Measurements from ENCODE around the gene RCAN2. TPM values are rescaled to one million over a fixed set of nuclear protein-coding genes. Genes with fewer than 3 reads are reported as not detected.
A peak's percentile ranks its signal among the peaks of the same experiment; 100 is the strongest.

Gene RCAN2
- total RNA-seq, 2 donors from 2014 or later, result 96.5 to 210 TPM

- Histone ChIP-seq H3K27me3 (no peaks in the 10 kb centered on the region), H3K9me3 (no peaks in the 10 kb centered on the region), H3K36me3 (no peaks in the 10 kb centered on the region), H3K27ac (no peak overlapping the region), H3K4me1 (peaks cover 0 to 35% of the 10 kb centered on the region in 2 donors), H3K4me3 (no peak overlapping the region)
- TF ChIP-seq, protein P1, sequence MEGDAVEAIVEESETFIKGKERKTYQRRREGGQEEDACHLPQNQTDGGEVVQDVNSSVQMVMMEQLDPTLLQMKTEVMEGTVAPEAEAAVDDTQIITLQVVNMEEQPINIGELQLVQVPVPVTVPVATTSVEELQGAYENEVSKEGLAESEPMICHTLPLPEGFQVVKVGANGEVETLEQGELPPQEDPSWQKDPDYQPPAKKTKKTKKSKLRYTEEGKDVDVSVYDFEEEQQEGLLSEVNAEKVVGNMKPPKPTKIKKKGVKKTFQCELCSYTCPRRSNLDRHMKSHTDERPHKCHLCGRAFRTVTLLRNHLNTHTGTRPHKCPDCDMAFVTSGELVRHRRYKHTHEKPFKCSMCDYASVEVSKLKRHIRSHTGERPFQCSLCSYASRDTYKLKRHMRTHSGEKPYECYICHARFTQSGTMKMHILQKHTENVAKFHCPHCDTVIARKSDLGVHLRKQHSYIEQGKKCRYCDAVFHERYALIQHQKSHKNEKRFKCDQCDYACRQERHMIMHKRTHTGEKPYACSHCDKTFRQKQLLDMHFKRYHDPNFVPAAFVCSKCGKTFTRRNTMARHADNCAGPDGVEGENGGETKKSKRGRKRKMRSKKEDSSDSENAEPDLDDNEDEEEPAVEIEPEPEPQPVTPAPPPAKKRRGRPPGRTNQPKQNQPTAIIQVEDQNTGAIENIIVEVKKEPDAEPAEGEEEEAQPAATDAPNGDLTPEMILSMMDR (IDR thresholded peaks at IDR 0.05), result no peak
- DNase-seq (ENCODE audit: low spot score), result no peak
These were observed 247.5 kb downstream of the RCAN2 start for GRCh38 chr6:46243754-46244153.

- no peaks in the 10 kb centered on the region for H3K9me3 ChIP-seq
- no peak for DNase-seq (ENCODE audit: low spot score)
- no peaks in the 10 kb centered on the region for H3K36me3 ChIP-seq
- TF ChIP-seq, protein P1 (IDR thresholded peaks at IDR 0.05), result no peak
- H3K4me1 ChIP-seq, result peaks cover 0 to 42% of the 10 kb centered on the region in 2 donors
- H3K27me3 ChIP-seq, result no peaks in the 10 kb centered on the region
- H3K4me3 ChIP-seq, result no peak overlapping the region
- H3K27ac ChIP-seq, result no peak overlapping the region
These were observed 248.3 kb downstream of the RCAN2 start for GRCh38 chr6:46242921-46243320.

DNA sequence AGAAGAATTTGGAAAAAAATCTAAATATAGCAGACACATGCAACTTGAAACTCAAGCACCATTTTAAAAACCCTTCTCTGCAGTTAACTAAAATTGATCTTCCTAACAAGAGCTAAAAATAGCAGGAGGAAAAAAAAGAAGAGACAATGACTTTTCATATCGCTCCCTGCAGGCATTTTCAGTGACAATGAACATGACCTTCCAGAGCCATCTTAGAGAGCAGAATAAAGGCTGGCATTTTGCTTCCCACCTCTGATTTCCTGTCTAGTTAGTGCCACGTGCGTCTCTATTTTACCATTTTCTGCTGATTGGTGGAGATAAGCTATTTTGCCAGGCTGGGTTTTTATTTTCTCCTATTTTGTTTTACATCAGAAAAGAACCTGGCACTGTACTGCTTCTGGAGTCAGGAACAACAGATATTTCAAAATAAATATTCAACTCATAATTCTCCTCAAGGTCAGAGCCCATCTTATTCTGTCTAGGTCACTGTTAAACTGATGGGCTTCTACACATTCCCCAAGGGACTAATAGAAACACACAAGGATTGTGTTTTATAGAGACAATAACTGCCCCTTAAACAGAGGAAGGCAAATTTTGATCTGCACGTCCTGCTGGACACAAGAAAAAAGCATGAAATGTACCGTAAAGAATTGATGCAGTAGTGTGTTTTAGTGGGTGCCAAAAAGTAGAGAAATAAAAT lies 250.2 kb downstream of the RCAN2 start:
- no peaks in the 10 kb centered on the region for H3K36me3 ChIP-seq
- peaks cover 0 to 49% of the 10 kb centered on the region in 2 donors for H3K4me1 ChIP-seq
- H3K9me3 ChIP-seq, result no peaks in the 10 kb centered on the region
- peak overlapping the region; percentile 2 to 55 for H3K27ac ChIP-seq
- H3K27me3 ChIP-seq, result no peaks in the 10 kb centered on the region
- TF ChIP-seq, protein P1 (IDR thresholded peaks at IDR 0.05), result no peak
- no peak for DNase-seq (ENCODE audit: low spot score)
- no peak overlapping the region for H3K4me3 ChIP-seq

DNA sequence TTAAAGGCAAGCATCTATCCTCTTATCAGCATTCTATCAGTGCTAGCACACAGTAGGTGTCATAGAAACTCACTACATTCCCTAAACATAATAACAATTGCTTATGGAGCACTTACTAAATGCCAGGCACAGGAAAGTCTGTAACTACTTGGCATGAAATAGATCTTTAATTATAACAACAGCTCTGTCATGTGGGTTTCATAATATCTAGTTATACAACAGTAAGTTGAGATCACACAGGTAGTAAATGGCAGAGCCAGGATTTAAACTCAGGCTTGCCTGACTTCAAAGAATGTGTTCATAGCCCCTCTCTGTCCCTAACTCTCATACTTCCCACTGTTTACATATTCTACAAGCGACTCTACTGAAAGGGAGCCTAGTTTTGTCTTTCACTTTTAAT lies 254.5 kb downstream of the RCAN2 start:
- H3K36me3 ChIP-seq, result no peaks in the 10 kb centered on the region
- H3K4me3 ChIP-seq, result no peak overlapping the region
- H3K4me1 ChIP-seq, result peaks cover 0 to 49% of the 10 kb centered on the region in 2 donors
- TF ChIP-seq, protein P1 (IDR thresholded peaks at IDR 0.05), result no peak
- no peaks in the 10 kb centered on the region for H3K9me3 ChIP-seq
- peak overlapping the region in 1 of 2 donors; percentile 66 for H3K27ac ChIP-seq
- no peaks in the 10 kb centered on the region for H3K27me3 ChIP-seq
- DNase-seq (ENCODE audit: low spot score), result no peak

DNA sequence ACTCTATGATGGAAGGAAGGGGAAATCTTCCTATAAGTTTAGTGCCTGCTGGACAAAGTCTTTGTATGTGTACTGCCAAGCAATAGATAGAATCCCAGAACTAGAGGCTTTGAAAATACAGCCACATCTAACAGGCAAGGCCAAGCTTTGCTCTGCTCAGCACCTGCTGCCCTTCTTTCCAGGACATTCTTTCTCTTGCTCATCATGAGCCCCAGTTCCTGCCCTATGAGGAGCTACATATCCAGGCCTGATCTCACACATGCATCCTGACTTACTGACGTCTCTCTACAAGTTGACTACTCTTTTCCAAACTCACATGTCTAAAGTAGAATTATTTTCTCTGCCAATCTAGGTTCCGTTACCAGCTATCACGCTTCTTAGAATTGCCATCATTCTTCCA lies 256.0 kb downstream of the RCAN2 start:
- H3K36me3 ChIP-seq, result peaks cover 5% of the 10 kb centered on the region
- H3K27ac ChIP-seq, result peak overlapping the region; percentile 52 to 66
- TF ChIP-seq, protein P1 (IDR thresholded peaks at IDR 0.05), result no peak
- no peaks in the 10 kb centered on the region for H3K27me3 ChIP-seq
- DNase-seq (ENCODE audit: low spot score), result no peak
- no peak overlapping the region for H3K4me3 ChIP-seq
- H3K9me3 ChIP-seq, result no peaks in the 10 kb centered on the region
- H3K4me1 ChIP-seq, result peaks cover 0 to 34% of the 10 kb centered on the region in 2 donors

- H3K9me3 ChIP-seq, result no peaks in the 10 kb centered on the region
- peaks cover 0 to 33% of the 10 kb centered on the region in 2 donors for H3K4me1 ChIP-seq
- H3K27me3 ChIP-seq, result no peaks in the 10 kb centered on the region
- H3K4me3 ChIP-seq, result no peak overlapping the region
- TF ChIP-seq, protein P1 (IDR thresholded peaks at IDR 0.05), result no peak
- peaks cover 9% of the 10 kb centered on the region for H3K36me3 ChIP-seq
- H3K27ac ChIP-seq, result peak overlapping the region; percentile 52 to 66
- no peak for DNase-seq (ENCODE audit: low spot score)
These were observed 256.5 kb downstream of the RCAN2 start for GRCh38 chr6:46234700-46235099.

Data from right atrium auricular region (tissue), 2 donors.